BLaER1 treated with 17β-estradiol and CSF1 and Interleukin-3, amounts not matched to agents 10 nM and 100 nM (cell line): ENCODE data around the gene PARD3B.

Experiments used
- H3K27ac ChIP-seq, 11 experiments: shearing (Covaris generic); formaldehyde crosslinking; 2 replicates each; pipeline ENCODE4 v1.8.1; 2022
- H3K27me3 ChIP-seq, 11 experiments: shearing (Covaris generic); formaldehyde crosslinking; 2 replicates each; pipeline ENCODE4 v1.8.1; 2022
- H3K36me3 ChIP-seq, 11 experiments: shearing (Covaris generic); formaldehyde crosslinking; 2 replicates each; pipeline ENCODE4 v1.8.1; 2022
- H3K4me1 ChIP-seq, 10 experiments: shearing (Covaris generic); formaldehyde crosslinking; 2 replicates each; pipeline ENCODE4 v1.8.1; 2022
- H3K4me2 ChIP-seq, 11 experiments: shearing (Covaris generic); formaldehyde crosslinking; 2 replicates each; pipeline ENCODE4 v1.8.1; 2022
- H3K4me3 ChIP-seq, 10 experiments: shearing (Covaris generic); formaldehyde crosslinking; 2 replicates each; pipeline ENCODE4 v1.8.1; 2022
- H3K9ac ChIP-seq, 11 experiments: shearing (Covaris generic); formaldehyde crosslinking; 2 replicates each; pipeline ENCODE4 v1.8.1; 2022
- H3K9me3 ChIP-seq, 11 experiments: shearing (Covaris generic); formaldehyde crosslinking; replicated peaks in 1 of 11; 2 replicates each; pipeline ENCODE4 v1.8.1; 2022
- H4K20me1 ChIP-seq, 11 experiments: shearing (Covaris generic); formaldehyde crosslinking; 2 replicates each; pipeline ENCODE4 v1.8.1; 2022
- Cebpa-rat ChIP-seq, 11 experiments: shearing (Covaris generic); IDR thresholded peaks; 2 replicates each; pipeline ENCODE4 v1.8.1; 2022

Gene PARD3B

GRCh38 chr2:204678031-204678430 is 132.8 kb downstream of the PARD3B start:
- no peak overlapping the region for H3K4me2 ChIP-seq
- no peaks in the 10 kb centered on the region for H3K27me3 ChIP-seq
- no peaks in the 10 kb centered on the region for H3K36me3 ChIP-seq
- no peak overlapping the region for H3K27ac ChIP-seq
- TF ChIP-seq Cebpa-rat (IDR thresholded peaks at IDR 0.05): no peak
- H3K9ac ChIP-seq: no peak overlapping the region
- no peak overlapping the region for H3K4me3 ChIP-seq
- no peaks in the 10 kb centered on the region for H3K4me1 ChIP-seq
- H3K9me3 ChIP-seq: no peaks in the 10 kb centered on the region
- H4K20me1 ChIP-seq: no peaks in the 10 kb centered on the region

DNA sequence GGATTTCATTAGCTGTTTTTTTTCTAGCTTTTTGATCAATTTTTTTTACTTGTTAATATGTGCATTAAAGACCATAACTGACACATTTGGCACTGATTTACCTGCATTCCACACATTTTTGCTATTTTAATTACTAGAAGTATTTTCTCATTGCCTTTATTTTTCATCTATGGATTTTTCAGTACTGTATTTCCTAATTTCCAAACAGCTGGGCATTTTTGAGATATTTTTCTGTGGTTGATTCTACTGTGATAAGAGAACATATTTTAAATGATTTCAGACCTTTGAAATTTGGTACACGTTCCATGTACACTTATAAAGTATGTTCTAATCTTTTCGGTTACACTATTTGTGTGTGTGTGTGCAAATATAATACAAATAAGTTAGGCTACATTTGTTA is 135.3 kb downstream of the PARD3B start:
- H3K9ac ChIP-seq: no peak overlapping the region
- TF ChIP-seq Cebpa-rat (IDR thresholded peaks at IDR 0.05): no peak
- no peak overlapping the region for H3K4me2 ChIP-seq
- H3K27me3 ChIP-seq: no peaks in the 10 kb centered on the region
- H3K4me1 ChIP-seq: no peaks in the 10 kb centered on the region
- no peaks in the 10 kb centered on the region for H4K20me1 ChIP-seq
- H3K27ac ChIP-seq: no peak overlapping the region
- no peaks in the 10 kb centered on the region for H3K36me3 ChIP-seq
- H3K9me3 ChIP-seq: no peaks in the 10 kb centered on the region
- H3K4me3 ChIP-seq: no peak overlapping the region

- no peak for TF ChIP-seq Cebpa-rat (IDR thresholded peaks at IDR 0.05)
Measured at GRCh38 chr2:204681412-204681811, 136.1 kb downstream of the PARD3B start.

DNA sequence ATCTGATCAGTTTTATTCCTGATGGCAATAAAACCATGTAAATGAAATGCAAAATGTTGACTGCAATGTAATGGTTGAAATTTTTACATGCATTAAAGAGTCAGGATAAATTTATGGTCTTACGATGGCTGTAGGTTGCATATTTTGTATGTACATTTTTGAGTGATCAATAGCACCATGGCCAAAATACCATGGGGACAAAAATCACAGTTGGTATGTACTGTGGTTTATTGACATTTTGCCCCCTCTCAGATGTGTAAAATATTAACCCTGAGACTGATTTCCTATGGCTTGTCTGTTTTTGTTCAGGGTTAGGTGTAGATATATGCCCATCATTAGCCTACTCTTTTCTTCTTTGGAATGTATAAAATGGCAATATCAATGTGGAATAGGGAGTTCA is 138.1 kb downstream of the PARD3B start:
- Histone ChIP-seq H3K4me3 (no peak overlapping the region), H3K27me3 (no peaks in the 10 kb centered on the region), H3K27ac (no peak overlapping the region), H3K4me1 (no peaks in the 10 kb centered on the region), H4K20me1 (no peaks in the 10 kb centered on the region), H3K9me3 (no peaks in the 10 kb centered on the region), H3K9ac (no peak overlapping the region), H3K36me3 (no peaks in the 10 kb centered on the region), H3K4me2 (no peak overlapping the region)
- no peak for TF ChIP-seq Cebpa-rat (IDR thresholded peaks at IDR 0.05)

More at GRCh38 chr2:204681412-204681811, 136.1 kb downstream of the PARD3B start:
- no peaks in the 10 kb centered on the region for H3K9me3 ChIP-seq
- H3K4me2 ChIP-seq: no peak overlapping the region
- H3K4me3 ChIP-seq: no peak overlapping the region
- H4K20me1 ChIP-seq: no peaks in the 10 kb centered on the region
- H3K4me1 ChIP-seq: no peaks in the 10 kb centered on the region
- H3K27ac ChIP-seq: no peak overlapping the region
- no peaks in the 10 kb centered on the region for H3K36me3 ChIP-seq
- H3K27me3 ChIP-seq: no peaks in the 10 kb centered on the region
- no peak overlapping the region for H3K9ac ChIP-seq

- Histone ChIP-seq H3K4me3 (no peak overlapping the region), H3K27me3 (no peaks in the 10 kb centered on the region), H4K20me1 (no peaks in the 10 kb centered on the region), H3K4me1 (no peaks in the 10 kb centered on the region), H3K4me2 (no peak overlapping the region), H3K27ac (no peak overlapping the region), H3K36me3 (no peaks in the 10 kb centered on the region), H3K9me3 (no peaks in the 10 kb centered on the region), H3K9ac (no peak overlapping the region)
- no peak for TF ChIP-seq Cebpa-rat (IDR thresholded peaks at IDR 0.05)
Measured at GRCh38 chr2:204686406-204686805, 141.1 kb downstream of the PARD3B start.

DNA sequence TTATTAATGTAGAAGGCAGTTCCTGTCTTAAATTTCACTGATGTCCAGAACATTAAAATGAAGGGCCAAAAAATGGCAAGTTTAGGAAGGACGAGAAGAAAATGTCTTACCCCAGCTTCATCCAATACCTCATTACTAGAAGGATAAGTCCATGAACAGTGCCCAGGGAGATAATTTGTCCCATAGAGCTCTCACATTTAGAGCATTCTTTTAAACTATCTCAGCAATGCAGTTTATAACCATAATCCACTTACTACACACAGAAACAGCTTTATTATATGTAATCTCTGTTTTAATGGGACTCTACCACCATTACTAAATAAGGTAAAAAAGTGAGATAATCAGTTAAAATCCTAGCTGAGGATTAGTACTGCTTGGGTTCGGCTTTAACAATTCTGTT is 142.5 kb downstream of the PARD3B start:
- H3K9me3 ChIP-seq: no peaks in the 10 kb centered on the region

GRCh38 chr2:204691911-204692510 is 146.7 kb downstream of the PARD3B start:
- Histone ChIP-seq H3K9ac (no peak overlapping the region), H3K36me3 (no peaks in the 10 kb centered on the region), H3K9me3 (no peaks in the 10 kb centered on the region), H3K4me1 (peaks cover 7 to 16% (median 12%) of the 10 kb centered on the region in 10 experiments; a peak in 18 of 20 replicates), H3K4me3 (no peak overlapping the region), H3K4me2 (peak overlapping the region in 9 of 11 experiments; percentile 7 to 38 (median 23); a peak in 11 of 22 replicates), H3K27me3 (no peaks in the 10 kb centered on the region), H3K27ac (peak overlapping the region in 2 of 11 experiments; percentile 22 to 43; a peak in 2 of 22 replicates), H4K20me1 (no peaks in the 10 kb centered on the region)
- peak in 6 of 11 experiments; percentile 11 to 75 (median 64); a peak in 9 of 22 replicates for TF ChIP-seq Cebpa-rat (IDR thresholded peaks at IDR 0.05)

More for the DNA sequence above, 142.5 kb downstream of the PARD3B start:
- H4K20me1 ChIP-seq: no peaks in the 10 kb centered on the region
- TF ChIP-seq Cebpa-rat (IDR thresholded peaks at IDR 0.05): no peak
- H3K9ac ChIP-seq: no peak overlapping the region
- H3K36me3 ChIP-seq: no peaks in the 10 kb centered on the region
- no peak overlapping the region for H3K4me2 ChIP-seq
- peaks cover 3 to 11% (median 8%) of the 10 kb centered on the region in 10 experiments; a peak in 18 of 20 replicates for H3K4me1 ChIP-seq
- H3K27ac ChIP-seq: no peak overlapping the region
- no peak overlapping the region for H3K4me3 ChIP-seq
- no peaks in the 10 kb centered on the region for H3K27me3 ChIP-seq

GRCh38 chr2:204692790-204693189 is 147.5 kb downstream of the PARD3B start:
- H3K27ac ChIP-seq: peak overlapping the region in 2 of 11 experiments; percentile 14 to 43; a peak in 3 of 22 replicates
- TF ChIP-seq Cebpa-rat (IDR thresholded peaks at IDR 0.05): no peak

GRCh38 chr2:204693262-204693661 is 148.0 kb downstream of the PARD3B start:
- H3K4me3 ChIP-seq: no peak overlapping the region
- H3K4me1 ChIP-seq: peaks cover 7 to 16% (median 12%) of the 10 kb centered on the region in 10 experiments; a peak in 18 of 20 replicates
- TF ChIP-seq Cebpa-rat (IDR thresholded peaks at IDR 0.05): no peak
- no peak overlapping the region for H3K9ac ChIP-seq
- no peaks in the 10 kb centered on the region for H3K27me3 ChIP-seq
- H4K20me1 ChIP-seq: no peaks in the 10 kb centered on the region
- H3K9me3 ChIP-seq: no peaks in the 10 kb centered on the region
- H3K27ac ChIP-seq: no peak overlapping the region
- peak overlapping the region in 6 of 11 experiments; percentile 7 to 38 (median 18); a peak in 1 of 22 replicates for H3K4me2 ChIP-seq
- H3K36me3 ChIP-seq: no peaks in the 10 kb centered on the region

More at GRCh38 chr2:204692790-204693189, 147.5 kb downstream of the PARD3B start:
- Histone ChIP-seq H3K4me3 (no peak overlapping the region), H3K9ac (no peak overlapping the region), H3K36me3 (no peaks in the 10 kb centered on the region), H3K4me2 (peak overlapping the region; percentile 7 to 38 (median 17); a peak in 15 of 22 replicates), H3K27me3 (no peaks in the 10 kb centered on the region), H4K20me1 (no peaks in the 10 kb centered on the region), H3K9me3 (no peaks in the 10 kb centered on the region), H3K4me1 (peaks cover 7 to 16% (median 12%) of the 10 kb centered on the region in 10 experiments; a peak in 18 of 20 replicates)

GRCh38 chr2:204695506-204695905 is 150.2 kb downstream of the PARD3B start:
- no peak overlapping the region for H3K4me2 ChIP-seq
- no peaks in the 10 kb centered on the region for H3K27me3 ChIP-seq
- no peak overlapping the region for H3K27ac ChIP-seq
- H3K9me3 ChIP-seq: no peaks in the 10 kb centered on the region
- TF ChIP-seq Cebpa-rat (IDR thresholded peaks at IDR 0.05): no peak
- H3K4me3 ChIP-seq: no peak overlapping the region
- H3K4me1 ChIP-seq: peaks cover 7 to 16% (median 12%) of the 10 kb centered on the region in 10 experiments; a peak in 18 of 20 replicates
- no peak overlapping the region for H3K9ac ChIP-seq
- no peaks in the 10 kb centered on the region for H3K36me3 ChIP-seq
- no peaks in the 10 kb centered on the region for H4K20me1 ChIP-seq
